GM18526 (cell line): ENCODE measurements around the gene CES5A.

Experiments used
- POLR2A ChIP-seq: IDR thresholded peaks from 3 replicates; pipeline ENCODE4 v1.6.1; 2011; ENCODE audit not compliant: insufficient read length; ENCODE audit errors: extremely low read depth

The CES5A gene

GRCh38 chr16:55875273-55875672 is at the start of gene CES5A:
CES5A (minus strand) TSS chr16:55875373; CDS start chr16:55875221, 152 bp downstream.
- TF ChIP-seq POLR2A, result no peak

GRCh38 chr16:55922662-55923061 is 47.5 kb upstream of the CES5A start:
- TF ChIP-seq POLR2A, result no peak

- no peak for TF ChIP-seq POLR2A
These were observed 42.4 kb upstream of the CES5A start for GRCh38 chr16:55917373-55918160.

- no peak for TF ChIP-seq POLR2A
These were observed 40.1 kb upstream of the CES5A start for GRCh38 chr16:55915096-55915827.

- no peak for TF ChIP-seq POLR2A
These were observed 39.2 kb upstream of the CES5A start for GRCh38 chr16:55914383-55914782.

GRCh38 chr16:55913716-55914115 is 38.5 kb upstream of the CES5A start:
- TF ChIP-seq POLR2A, result no peak

- no peak for TF ChIP-seq POLR2A
These were observed 36.8 kb upstream of the CES5A start for GRCh38 chr16:55912022-55912421.

- no peak for TF ChIP-seq POLR2A
These were observed 36.4 kb upstream of the CES5A start for GRCh38 chr16:55911616-55912015.

- no peak for TF ChIP-seq POLR2A
These were observed 34.7 kb upstream of the CES5A start for GRCh38 chr16:55909876-55910275.

- no peak for TF ChIP-seq POLR2A
These were observed 33.5 kb upstream of the CES5A start for GRCh38 chr16:55908641-55909040.

GRCh38 chr16:55907661-55908060 is 32.5 kb upstream of the CES5A start:
- no peak for TF ChIP-seq POLR2A

GRCh38 chr16:55906123-55906522 is 30.9 kb upstream of the CES5A start:
- TF ChIP-seq POLR2A, result no peak

- TF ChIP-seq POLR2A, result no peak
These were observed 30.5 kb upstream of the CES5A start for GRCh38 chr16:55905651-55906050.

GRCh38 chr16:55901566-55902217 is 26.5 kb upstream of the CES5A start:
- no peak for TF ChIP-seq POLR2A

- no peak for TF ChIP-seq POLR2A
These were observed 25.6 kb upstream of the CES5A start for GRCh38 chr16:55900616-55901393.
